HG02798 (cell line): ENCODE measurements around the gene ARHGEF7.

Source experiments
- ATAC-seq: cut with Tn5 transposase; IDR thresholded peaks from one replicate; pipeline ENCODE4 v1.9.1; 2021; ENCODE audit warnings: mild to moderate bottlenecking; ENCODE audit not compliant: unreplicated experiment, poor library complexity

ARHGEF7 gene

GRCh38 chr13:111283457-111283856 lies 168.3 kb downstream of the ARHGEF7 start:
- ATAC-seq = no peak

- ATAC-seq = no peak
Observed at GRCh38 chr13:111283991-111284390, 168.9 kb downstream of the ARHGEF7 start.

- ATAC-seq = no peak
Observed at GRCh38 chr13:111284565-111284964, 169.5 kb downstream of the ARHGEF7 start.

- ATAC-seq = no peak
Observed at GRCh38 chr13:111286162-111286561, 171.1 kb downstream of the ARHGEF7 start.

- no peak for ATAC-seq
Observed at GRCh38 chr13:111286749-111287148, 171.6 kb downstream of the ARHGEF7 start.

- no peak for ATAC-seq
Observed at GRCh38 chr13:111287201-111287600, 172.1 kb downstream of the ARHGEF7 start.

- no peak for ATAC-seq
Observed at GRCh38 chr13:111288276-111288675, 173.2 kb downstream of the ARHGEF7 start.

GRCh38 chr13:111289251-111289650 lies 174.1 kb downstream of the ARHGEF7 start:
- ATAC-seq = no peak

GRCh38 chr13:111291908-111292307 lies 176.8 kb downstream of the ARHGEF7 start:
- ATAC-seq = no peak

- ATAC-seq = no peak
Observed at GRCh38 chr13:111292710-111293485, 177.8 kb downstream of the ARHGEF7 start.

GRCh38 chr13:111295886-111296285 lies 180.8 kb downstream of the ARHGEF7 start:
- ATAC-seq = no peak

- no peak for ATAC-seq
Observed at GRCh38 chr13:111296417-111296816, 181.3 kb downstream of the ARHGEF7 start.

GRCh38 chr13:111298214-111298975 lies 183.3 kb downstream of the ARHGEF7 start:
- ATAC-seq = no peak

GRCh38 chr13:111302045-111302726 lies 187.1 kb downstream of the ARHGEF7 start:
- no peak for ATAC-seq

GRCh38 chr13:111303559-111303958 lies 188.4 kb downstream of the ARHGEF7 start:
- ATAC-seq = no peak

- ATAC-seq = peak; percentile 85
Observed at GRCh38 chr13:111304041-111304544, 189.0 kb downstream of the ARHGEF7 start.

- no peak for ATAC-seq
Observed at GRCh38 chr13:111304603-111305289, 189.6 kb downstream of the ARHGEF7 start.

- ATAC-seq = no peak
Observed at GRCh38 chr13:111312944-111313590, 198.0 kb downstream of the ARHGEF7 start.

GRCh38 chr13:111313911-111314425 lies 198.9 kb downstream of the ARHGEF7 start:
- no peak for ATAC-seq

- no peak for ATAC-seq
Observed at GRCh38 chr13:111314852-111315251, 199.7 kb downstream of the ARHGEF7 start.
